WTC11 (cell line): ENCODE results near the gene ARHGEF10L. TPM values are rescaled to one million over a fixed set of nuclear protein-coding genes. Genes with fewer than 3 reads are reported as not detected.

Source experiments
- ATAC-seq: fragments of 200-7000 bp; cut with Tn5 transposase; 2 replicates; pipeline ENCODE4 v1.10.0; 2021; ENCODE audit warnings: mild to moderate bottlenecking, moderate library complexity
- CTCF ChIA-PET: fragments of 300-600 bp; sonication (Branson Sonifier 250); formaldehyde crosslinking; loops from one replicate; lab custom pipeline; 2021; ENCODE audit warnings: antibody characterized with exemption; lab: Charles Lee
- POLR2A ChIA-PET: fragments of 350-600 bp; sonication (Branson Sonifier 250); formaldehyde crosslinking; loops from one replicate; lab custom pipeline; 2021; ENCODE audit warnings: antibody characterized with exemption; lab: Charles Lee
- DNase-seq: peaks from one replicate; pipeline ENCODE4 v3.0.0; 2021; ENCODE audit warnings: low spot score
- H3K27ac Mint-ChIP-seq: 2 replicates; pipeline ENCODE4 v1.8.0; 2021; ENCODE audit warnings: mixed read lengths
- H3K27me3 Mint-ChIP-seq: 2 replicates; pipeline ENCODE4 v1.8.0; 2021; ENCODE audit warnings: low read depth, mild to moderate bottlenecking, moderate library complexity, mixed read lengths
- H3K36me3 Mint-ChIP-seq: 2 replicates; pipeline ENCODE4 v1.8.0; 2021; ENCODE audit warnings: mixed read lengths
- H3K4me1 Mint-ChIP-seq: 2 replicates; pipeline ENCODE4 v1.8.0; 2022; ENCODE audit warnings: mixed read lengths
- H3K4me3 Mint-ChIP-seq: 2 replicates; pipeline ENCODE4 v1.8.0; 2021; ENCODE audit warnings: mild to moderate bottlenecking, moderate library complexity, mixed read lengths
- H3K9me3 Mint-ChIP-seq: 2 replicates; pipeline ENCODE4 v1.8.0; 2021; ENCODE audit warnings: mixed read lengths
- FOXP1 ChIP-seq: sonication (generic); formaldehyde crosslinking; IDR thresholded peaks from 2 replicates; pipeline ENCODE4 v1.8.0; 2022; ENCODE audit warnings: missing genetic modification reagents, mild to moderate bottlenecking, moderate library complexity, borderline replicate concordance
- GRHL2 ChIP-seq: fragments of 250-450 bp; sonication (Bioruptor Pico); IDR thresholded peaks from 2 replicates; pipeline ENCODE4 v1.8.0; 2022; ENCODE audit warnings: mild to moderate bottlenecking, moderate library complexity; ENCODE audit not compliant: insufficient replicate concordance, severe bottlenecking
- MYBL2 ChIP-seq: sonication (generic); formaldehyde crosslinking; IDR thresholded peaks from 2 replicates; pipeline ENCODE4 v1.8.1; 2023; ENCODE audit warnings: mild to moderate bottlenecking, moderate library complexity, missing genetic modification reagents
- NFE2L1 ChIP-seq: sonication (generic); formaldehyde crosslinking; IDR thresholded peaks from 2 replicates; pipeline ENCODE4 v1.8.1; 2023; ENCODE audit warnings: missing genetic modification reagents
- NR3C1 ChIP-seq: sonication (generic); formaldehyde crosslinking; conservative IDR thresholded peaks from 2 replicates; pipeline ENCODE4 v1.8.1; 2023; ENCODE audit warnings: low read depth, mild to moderate bottlenecking, missing genetic modification reagents
- PRRX2 ChIP-seq: fragments of 250-450 bp; sonication (Bioruptor Pico); IDR thresholded peaks from 2 replicates; pipeline ENCODE4 v1.8.0; 2021; ENCODE audit warnings: mild to moderate bottlenecking
- RELA ChIP-seq: sonication (generic); formaldehyde crosslinking; IDR thresholded peaks from 2 replicates; pipeline ENCODE4 v1.8.1; 2022; ENCODE audit warnings: missing genetic modification reagents, mild to moderate bottlenecking, borderline replicate concordance
- total RNA-seq: library from RNA; stranded (reverse); gene quantifications from 3 replicates; pipeline ENCODE4 v1.2.3, GENCODE V29; 2021
- TF ChIP-seq, protein P1 (sequence below): fragments of 250-450 bp; sonication (Bioruptor Pico); IDR thresholded peaks from 2 replicates; pipeline ENCODE4 v2.1.2; 2022; ENCODE audit warnings: mild to moderate bottlenecking, moderate library complexity
- TF ChIP-seq, protein P2 (sequence below): sonication (generic); formaldehyde crosslinking; IDR thresholded peaks from 2 replicates; pipeline ENCODE4 v1.8.0; 2023; ENCODE audit warnings: mild to moderate bottlenecking, missing genetic modification reagents
- TF ChIP-seq, protein P3 (sequence below): sonication (generic); formaldehyde crosslinking; IDR thresholded peaks from 2 replicates; pipeline ENCODE4 v1.8.1; 2022; ENCODE audit warnings: mild to moderate bottlenecking, moderate library complexity, missing genetic modification reagents
- TF ChIP-seq, protein P4 (sequence below): fragments of 200-600 bp; IDR thresholded peaks from 2 replicates; pipeline ENCODE4 v1.8.0; 2022; ENCODE audit warnings: antibody characterized with exemption
- TF ChIP-seq, protein P5 (sequence below): sonication (generic); formaldehyde crosslinking; IDR thresholded peaks from 2 replicates; pipeline ENCODE4 v1.8.1; 2022; ENCODE audit warnings: low read depth, missing genetic modification reagents, borderline replicate concordance
- TF ChIP-seq, protein P6 (sequence below): sonication (generic); formaldehyde crosslinking; IDR thresholded peaks from 2 replicates; pipeline ENCODE4 v1.8.0; 2022; ENCODE audit warnings: mild to moderate bottlenecking, missing genetic modification reagents
- TF ChIP-seq, protein P7 (sequence below): fragments of 250-450 bp; sonication (Bioruptor Pico); IDR thresholded peaks from 2 replicates; pipeline ENCODE4 v1.9.0; 2021; ENCODE audit warnings: mild to moderate bottlenecking, borderline replicate concordance

ARHGEF10L gene
- total RNA-seq, 1 experiment from 2014 or later = 34.4 TPM

DNA sequence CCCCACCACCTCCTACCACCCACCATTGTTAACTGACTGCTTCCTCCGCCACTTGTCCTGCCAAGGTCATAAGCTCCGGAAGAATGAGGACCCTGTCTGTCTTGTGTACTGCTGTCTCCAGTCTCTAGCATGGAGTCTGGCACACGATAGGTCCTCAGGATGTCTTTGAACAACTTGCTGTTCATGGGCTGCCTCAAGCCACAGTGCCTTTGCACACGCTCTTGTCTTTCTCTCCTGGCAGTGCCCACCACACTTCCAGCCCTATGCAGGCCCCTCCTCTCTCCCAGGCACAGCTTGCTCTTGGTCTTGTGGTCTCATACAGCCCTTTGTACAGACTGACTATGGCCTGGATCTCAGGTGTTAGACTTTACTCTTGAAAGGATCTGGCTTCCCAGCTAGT lies 97.6 kb downstream of the ARHGEF10L start (continued):
- no peak for TF ChIP-seq PRRX2 (CRISPR knock-in tag)

DNA sequence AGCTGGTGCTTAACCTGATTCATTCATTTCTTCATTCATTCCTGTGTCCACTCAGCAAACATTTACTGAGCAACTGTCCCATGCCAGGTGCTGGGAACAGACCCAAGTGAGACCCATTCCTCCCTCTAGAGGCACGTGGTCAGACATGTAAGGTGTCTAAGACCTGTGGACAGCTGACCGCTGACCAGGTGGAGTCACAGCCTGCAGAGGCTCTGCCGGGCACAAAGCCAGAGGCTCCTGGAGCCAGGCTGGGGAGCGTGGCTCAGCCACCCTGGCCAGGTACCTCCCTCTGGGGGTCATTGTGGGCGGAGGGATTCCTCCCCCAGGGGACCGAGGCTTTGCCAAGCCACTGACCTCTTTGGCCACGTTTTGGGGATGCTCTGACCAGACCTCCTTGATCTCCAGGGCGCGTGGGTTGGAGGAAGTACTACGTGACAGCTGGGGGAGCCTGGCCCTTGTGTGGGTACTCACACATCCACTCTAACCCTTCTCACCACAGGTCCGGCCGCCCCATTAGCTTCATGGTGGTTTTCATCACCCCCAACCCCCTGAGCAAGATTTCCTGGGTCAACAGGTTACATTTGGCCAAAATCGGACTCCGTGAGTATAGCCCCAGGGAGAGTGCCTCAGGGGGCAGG lies 100.3 kb downstream of the ARHGEF10L start:
- no peaks in the 10 kb centered on the region for H3K9me3 Mint-ChIP-seq
- H3K27ac Mint-ChIP-seq = no peak overlapping the region
- ChIA-PET POLR2A (no interaction called here), CTCF (no interaction called here)
- no peaks in the 10 kb centered on the region for H3K27me3 Mint-ChIP-seq
- no peak for DNase-seq
- H3K36me3 Mint-ChIP-seq = peaks cover 46% of the 10 kb centered on the region
- no peak overlapping the region for H3K4me3 Mint-ChIP-seq
- TF ChIP-seq, protein P1, sequence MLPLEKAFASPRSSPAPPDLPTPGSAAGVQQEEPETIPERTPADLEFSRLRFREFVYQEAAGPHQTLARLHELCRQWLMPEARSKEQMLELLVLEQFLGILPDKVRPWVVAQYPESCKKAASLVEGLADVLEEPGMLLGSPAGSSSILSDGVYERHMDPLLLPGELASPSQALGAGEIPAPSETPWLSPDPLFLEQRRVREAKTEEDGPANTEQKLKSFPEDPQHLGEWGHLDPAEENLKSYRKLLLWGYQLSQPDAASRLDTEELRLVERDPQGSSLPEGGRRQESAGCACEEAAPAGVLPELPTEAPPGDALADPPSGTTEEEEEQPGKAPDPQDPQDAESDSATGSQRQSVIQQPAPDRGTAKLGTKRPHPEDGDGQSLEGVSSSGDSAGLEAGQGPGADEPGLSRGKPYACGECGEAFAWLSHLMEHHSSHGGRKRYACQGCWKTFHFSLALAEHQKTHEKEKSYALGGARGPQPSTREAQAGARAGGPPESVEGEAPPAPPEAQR (CRISPR knock-in tag) = no peak
- no peak for TF ChIP-seq MYBL2 (CRISPR knock-in tag)
- TF ChIP-seq, protein P2, sequence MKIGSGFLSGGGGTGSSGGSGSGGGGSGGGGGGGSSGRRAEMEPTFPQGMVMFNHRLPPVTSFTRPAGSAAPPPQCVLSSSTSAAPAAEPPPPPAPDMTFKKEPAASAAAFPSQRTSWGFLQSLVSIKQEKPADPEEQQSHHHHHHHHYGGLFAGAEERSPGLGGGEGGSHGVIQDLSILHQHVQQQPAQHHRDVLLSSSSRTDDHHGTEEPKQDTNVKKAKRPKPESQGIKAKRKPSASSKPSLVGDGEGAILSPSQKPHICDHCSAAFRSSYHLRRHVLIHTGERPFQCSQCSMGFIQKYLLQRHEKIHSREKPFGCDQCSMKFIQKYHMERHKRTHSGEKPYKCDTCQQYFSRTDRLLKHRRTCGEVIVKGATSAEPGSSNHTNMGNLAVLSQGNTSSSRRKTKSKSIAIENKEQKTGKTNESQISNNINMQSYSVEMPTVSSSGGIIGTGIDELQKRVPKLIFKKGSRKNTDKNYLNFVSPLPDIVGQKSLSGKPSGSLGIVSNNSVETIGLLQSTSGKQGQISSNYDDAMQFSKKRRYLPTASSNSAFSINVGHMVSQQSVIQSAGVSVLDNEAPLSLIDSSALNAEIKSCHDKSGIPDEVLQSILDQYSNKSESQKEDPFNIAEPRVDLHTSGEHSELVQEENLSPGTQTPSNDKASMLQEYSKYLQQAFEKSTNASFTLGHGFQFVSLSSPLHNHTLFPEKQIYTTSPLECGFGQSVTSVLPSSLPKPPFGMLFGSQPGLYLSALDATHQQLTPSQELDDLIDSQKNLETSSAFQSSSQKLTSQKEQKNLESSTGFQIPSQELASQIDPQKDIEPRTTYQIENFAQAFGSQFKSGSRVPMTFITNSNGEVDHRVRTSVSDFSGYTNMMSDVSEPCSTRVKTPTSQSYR = no peak
- no peak for TF ChIP-seq RELA
- TF ChIP-seq NFE2L1 (CRISPR knock-in tag) = no peak
- TF ChIP-seq, protein P3, sequence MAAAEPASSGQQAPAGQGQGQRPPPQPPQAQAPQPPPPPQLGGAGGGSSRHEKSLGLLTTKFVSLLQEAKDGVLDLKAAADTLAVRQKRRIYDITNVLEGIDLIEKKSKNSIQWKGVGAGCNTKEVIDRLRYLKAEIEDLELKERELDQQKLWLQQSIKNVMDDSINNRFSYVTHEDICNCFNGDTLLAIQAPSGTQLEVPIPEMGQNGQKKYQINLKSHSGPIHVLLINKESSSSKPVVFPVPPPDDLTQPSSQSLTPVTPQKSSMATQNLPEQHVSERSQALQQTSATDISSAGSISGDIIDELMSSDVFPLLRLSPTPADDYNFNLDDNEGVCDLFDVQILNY = no peak
- no peaks in the 10 kb centered on the region for H3K4me1 Mint-ChIP-seq
- ATAC-seq = no peak

DNA sequence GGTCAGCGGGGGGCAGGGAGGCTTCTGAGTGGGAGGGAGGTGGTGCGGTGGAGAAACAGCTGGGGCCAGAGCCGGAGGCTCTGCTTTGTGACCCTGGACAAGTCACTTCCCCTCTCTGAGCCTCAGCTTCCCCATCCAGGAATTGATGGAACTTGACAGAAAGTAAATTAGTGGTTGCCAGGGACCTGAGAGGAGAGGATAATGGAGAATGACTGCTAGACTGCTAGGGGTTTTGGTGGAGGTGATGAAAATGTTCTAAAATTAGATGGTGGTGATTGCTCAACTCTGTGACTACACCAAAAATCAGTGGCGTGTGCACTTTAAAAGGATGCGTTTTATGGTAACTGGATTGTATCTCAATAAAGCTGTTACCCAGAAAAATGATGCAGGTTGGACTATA lies 100.9 kb downstream of the ARHGEF10L start:
- no peak overlapping the region for H3K27ac Mint-ChIP-seq
- no peaks in the 10 kb centered on the region for H3K27me3 Mint-ChIP-seq
- H3K36me3 Mint-ChIP-seq = peaks cover 43% of the 10 kb centered on the region
- TF ChIP-seq NR3C1 (CRISPR knock-in tag) (no peak), FOXP1 (CRISPR knock-in tag) (no peak), GRHL2 (CRISPR knock-in tag) (no peak)
- TF ChIP-seq, protein P4, sequence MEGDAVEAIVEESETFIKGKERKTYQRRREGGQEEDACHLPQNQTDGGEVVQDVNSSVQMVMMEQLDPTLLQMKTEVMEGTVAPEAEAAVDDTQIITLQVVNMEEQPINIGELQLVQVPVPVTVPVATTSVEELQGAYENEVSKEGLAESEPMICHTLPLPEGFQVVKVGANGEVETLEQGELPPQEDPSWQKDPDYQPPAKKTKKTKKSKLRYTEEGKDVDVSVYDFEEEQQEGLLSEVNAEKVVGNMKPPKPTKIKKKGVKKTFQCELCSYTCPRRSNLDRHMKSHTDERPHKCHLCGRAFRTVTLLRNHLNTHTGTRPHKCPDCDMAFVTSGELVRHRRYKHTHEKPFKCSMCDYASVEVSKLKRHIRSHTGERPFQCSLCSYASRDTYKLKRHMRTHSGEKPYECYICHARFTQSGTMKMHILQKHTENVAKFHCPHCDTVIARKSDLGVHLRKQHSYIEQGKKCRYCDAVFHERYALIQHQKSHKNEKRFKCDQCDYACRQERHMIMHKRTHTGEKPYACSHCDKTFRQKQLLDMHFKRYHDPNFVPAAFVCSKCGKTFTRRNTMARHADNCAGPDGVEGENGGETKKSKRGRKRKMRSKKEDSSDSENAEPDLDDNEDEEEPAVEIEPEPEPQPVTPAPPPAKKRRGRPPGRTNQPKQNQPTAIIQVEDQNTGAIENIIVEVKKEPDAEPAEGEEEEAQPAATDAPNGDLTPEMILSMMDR = no peak
- TF ChIP-seq, protein P5, sequence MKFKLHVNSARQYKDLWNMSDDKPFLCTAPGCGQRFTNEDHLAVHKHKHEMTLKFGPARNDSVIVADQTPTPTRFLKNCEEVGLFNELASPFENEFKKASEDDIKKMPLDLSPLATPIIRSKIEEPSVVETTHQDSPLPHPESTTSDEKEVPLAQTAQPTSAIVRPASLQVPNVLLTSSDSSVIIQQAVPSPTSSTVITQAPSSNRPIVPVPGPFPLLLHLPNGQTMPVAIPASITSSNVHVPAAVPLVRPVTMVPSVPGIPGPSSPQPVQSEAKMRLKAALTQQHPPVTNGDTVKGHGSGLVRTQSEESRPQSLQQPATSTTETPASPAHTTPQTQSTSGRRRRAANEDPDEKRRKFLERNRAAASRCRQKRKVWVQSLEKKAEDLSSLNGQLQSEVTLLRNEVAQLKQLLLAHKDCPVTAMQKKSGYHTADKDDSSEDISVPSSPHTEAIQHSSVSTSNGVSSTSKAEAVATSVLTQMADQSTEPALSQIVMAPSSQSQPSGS = no peak
- TF ChIP-seq, protein P6, sequence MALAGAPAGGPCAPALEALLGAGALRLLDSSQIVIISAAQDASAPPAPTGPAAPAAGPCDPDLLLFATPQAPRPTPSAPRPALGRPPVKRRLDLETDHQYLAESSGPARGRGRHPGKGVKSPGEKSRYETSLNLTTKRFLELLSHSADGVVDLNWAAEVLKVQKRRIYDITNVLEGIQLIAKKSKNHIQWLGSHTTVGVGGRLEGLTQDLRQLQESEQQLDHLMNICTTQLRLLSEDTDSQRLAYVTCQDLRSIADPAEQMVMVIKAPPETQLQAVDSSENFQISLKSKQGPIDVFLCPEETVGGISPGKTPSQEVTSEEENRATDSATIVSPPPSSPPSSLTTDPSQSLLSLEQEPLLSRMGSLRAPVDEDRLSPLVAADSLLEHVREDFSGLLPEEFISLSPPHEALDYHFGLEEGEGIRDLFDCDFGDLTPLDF (CRISPR knock-in tag) = no peak
- TF ChIP-seq, protein P2 = no peak
- TF ChIP-seq, protein P7, sequence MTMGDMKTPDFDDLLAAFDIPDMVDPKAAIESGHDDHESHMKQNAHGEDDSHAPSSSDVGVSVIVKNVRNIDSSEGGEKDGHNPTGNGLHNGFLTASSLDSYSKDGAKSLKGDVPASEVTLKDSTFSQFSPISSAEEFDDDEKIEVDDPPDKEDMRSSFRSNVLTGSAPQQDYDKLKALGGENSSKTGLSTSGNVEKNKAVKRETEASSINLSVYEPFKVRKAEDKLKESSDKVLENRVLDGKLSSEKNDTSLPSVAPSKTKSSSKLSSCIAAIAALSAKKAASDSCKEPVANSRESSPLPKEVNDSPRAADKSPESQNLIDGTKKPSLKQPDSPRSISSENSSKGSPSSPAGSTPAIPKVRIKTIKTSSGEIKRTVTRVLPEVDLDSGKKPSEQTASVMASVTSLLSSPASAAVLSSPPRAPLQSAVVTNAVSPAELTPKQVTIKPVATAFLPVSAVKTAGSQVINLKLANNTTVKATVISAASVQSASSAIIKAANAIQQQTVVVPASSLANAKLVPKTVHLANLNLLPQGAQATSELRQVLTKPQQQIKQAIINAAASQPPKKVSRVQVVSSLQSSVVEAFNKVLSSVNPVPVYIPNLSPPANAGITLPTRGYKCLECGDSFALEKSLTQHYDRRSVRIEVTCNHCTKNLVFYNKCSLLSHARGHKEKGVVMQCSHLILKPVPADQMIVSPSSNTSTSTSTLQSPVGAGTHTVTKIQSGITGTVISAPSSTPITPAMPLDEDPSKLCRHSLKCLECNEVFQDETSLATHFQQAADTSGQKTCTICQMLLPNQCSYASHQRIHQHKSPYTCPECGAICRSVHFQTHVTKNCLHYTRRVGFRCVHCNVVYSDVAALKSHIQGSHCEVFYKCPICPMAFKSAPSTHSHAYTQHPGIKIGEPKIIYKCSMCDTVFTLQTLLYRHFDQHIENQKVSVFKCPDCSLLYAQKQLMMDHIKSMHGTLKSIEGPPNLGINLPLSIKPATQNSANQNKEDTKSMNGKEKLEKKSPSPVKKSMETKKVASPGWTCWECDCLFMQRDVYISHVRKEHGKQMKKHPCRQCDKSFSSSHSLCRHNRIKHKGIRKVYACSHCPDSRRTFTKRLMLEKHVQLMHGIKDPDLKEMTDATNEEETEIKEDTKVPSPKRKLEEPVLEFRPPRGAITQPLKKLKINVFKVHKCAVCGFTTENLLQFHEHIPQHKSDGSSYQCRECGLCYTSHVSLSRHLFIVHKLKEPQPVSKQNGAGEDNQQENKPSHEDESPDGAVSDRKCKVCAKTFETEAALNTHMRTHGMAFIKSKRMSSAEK (CRISPR knock-in tag) = no peak
- no peaks in the 10 kb centered on the region for H3K4me1 Mint-ChIP-seq
- no peaks in the 10 kb centered on the region for H3K9me3 Mint-ChIP-seq
- no peak for DNase-seq
- POLR2A ChIA-PET = no interaction called here
- H3K4me3 Mint-ChIP-seq = no peak overlapping the region
- no peak for ATAC-seq
- CTCF ChIA-PET = interaction anchor here (2.3 kb wide), 1 partner anchor 66 kb away, joined by 10 read pairs; no protein-coding TSS in a partner anchor
